H4 (cell line): Measurements from ENCODE around the gene HNRNPK. TPM values are rescaled to one million over a fixed set of nuclear protein-coding genes. Genes with fewer than 3 reads are reported as not detected.

Experiments
- DNase-seq: peaks from one replicate; pipeline ENCODE4 v3.0.0-alpha.2; 2015; ENCODE audit warnings: low spot score
- total RNA-seq: library from RNA; depleted of rRNA; stranded (reverse); fragments of >200 nt; shearing (Covaris generic); gene quantifications from 2 replicates; pipeline ENCODE4 v1.2.3, GENCODE V29; 2014; rRNA removed

Gene HNRNPK
- total RNA-seq, 1 experiment from 2014 or later, result 803 TPM

DNA sequence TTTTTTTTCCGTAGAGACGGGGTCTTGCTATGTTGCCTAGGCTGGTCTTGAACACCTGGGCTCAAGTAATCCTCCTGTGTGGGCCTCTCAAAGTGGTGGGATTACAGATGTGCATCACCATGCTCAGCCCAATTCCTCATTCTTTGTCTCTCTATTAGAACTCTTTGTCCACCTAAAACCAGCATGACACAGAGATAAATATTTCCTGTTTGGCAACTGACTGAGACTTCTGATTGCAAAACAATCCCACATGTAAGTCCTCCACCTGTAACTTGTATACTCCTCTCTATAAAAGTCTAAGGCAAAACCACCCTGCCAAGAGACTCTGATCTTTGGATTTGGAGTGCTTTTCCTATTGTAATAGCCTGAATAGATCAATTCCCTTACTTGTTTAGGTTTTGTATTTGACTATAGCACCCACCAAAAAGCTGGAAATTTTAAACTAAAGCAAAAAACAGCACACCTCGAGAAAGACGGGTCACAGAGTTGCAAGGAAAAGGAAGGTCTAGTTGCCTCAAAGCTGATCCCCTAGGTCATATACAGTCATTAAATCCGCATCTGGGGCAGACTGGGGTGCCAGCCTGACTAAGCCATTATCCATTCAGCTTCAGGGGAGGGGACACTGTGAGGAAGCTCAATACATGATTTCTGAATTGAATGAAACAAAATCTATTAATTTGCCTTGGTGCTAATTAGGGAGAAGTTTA is 45.3 kb downstream of the HNRNPK start:
- peak; percentile 44 for DNase-seq

DNA sequence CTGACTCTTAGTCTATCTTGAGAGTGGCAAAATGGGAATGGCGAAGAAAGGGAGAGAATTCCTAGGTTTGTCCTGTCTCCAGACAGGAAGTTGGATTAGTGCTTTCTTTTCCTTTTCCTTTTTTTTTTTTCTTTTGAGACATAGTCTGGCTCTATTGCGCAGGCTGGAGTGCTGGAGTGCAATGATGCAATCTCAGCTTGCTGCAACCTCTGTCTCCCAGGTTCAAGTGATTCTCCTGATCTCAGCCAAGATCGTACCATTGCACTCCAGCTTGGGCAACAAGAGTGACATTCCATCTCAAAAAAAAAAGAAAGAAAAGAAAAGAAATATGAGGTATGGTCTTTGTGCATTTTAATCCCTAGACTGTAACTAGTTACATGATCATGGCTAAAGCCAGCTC is 46.2 kb downstream of the HNRNPK start:
- DNase-seq, result peak; percentile 50

- no peak for DNase-seq
Observed at GRCh38 chr9:83932851-83933250, 47.2 kb downstream of the HNRNPK start.

DNA sequence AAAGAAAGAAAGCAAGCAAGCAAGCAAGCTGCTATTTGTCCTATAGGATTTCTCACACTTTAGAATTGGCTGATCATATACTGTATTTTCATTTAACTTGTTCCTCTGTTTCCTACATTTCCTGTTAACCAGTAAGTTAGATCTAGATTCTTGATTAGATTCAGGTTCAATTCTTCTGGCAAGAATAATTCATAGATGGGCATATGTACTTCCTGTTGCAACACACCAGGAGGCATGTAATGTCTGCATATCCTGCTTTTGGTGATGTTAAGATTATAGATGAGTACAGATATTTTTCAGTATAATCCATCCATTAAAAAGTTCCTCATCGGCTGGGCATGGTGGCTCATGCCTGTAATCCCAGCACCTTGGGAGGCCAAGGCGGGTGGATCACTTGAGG is 48.0 kb downstream of the HNRNPK start:
- DNase-seq, result no peak

DNA sequence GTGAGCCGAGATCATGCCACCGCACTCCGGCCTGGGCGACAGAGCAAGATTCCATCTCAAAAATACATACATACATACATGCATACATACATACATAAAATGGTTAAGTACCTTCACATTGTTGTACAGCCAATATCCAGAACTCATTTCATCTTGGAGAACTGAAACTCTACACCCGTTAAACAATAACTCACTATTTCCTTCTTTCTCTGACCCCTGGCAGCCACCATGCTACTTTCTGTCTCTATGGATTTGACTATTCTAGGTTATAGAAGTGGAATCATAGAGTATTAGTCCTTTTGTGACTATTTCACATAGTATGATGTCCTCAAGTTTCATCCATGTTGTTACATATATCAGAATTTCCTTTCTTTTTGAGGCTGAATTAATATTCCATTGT is 49.1 kb downstream of the HNRNPK start:
- no peak for DNase-seq

GRCh38 chr9:83927591-83927990 is 52.4 kb downstream of the HNRNPK start:
- DNase-seq, result no peak

GRCh38 chr9:83920927-83921707 is 58.9 kb downstream of the HNRNPK start, which contains the start of gene KIF27:
Gene KIF27 (minus strand): TSS chr9:83921432. CDS start chr9:83915591, 5,841 bp downstream.
- peak; percentile 93 for DNase-seq

DNA sequence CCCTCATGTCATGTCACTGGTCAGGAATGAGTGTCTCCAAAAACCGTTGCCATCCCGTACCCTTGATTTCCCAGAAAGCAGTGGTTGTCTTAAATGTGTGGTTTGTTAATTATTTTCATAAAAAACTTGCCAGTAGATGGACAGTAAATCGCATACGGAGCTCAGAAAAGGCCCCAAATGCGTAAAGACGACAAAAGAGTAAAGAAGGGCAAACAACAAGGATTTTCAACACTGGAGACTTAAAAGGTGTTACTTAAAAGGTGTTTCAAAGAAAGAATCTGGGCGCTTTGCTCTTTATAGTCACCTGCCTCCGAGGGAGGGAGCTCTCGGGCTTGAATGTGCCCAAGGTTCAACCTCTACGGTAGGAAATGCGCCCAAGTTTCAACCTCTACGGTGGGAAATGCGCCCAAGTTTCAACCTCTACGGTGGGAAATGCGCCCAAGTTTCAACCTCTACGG is 59.5 kb downstream of the HNRNPK start:
- peak; percentile 45 for DNase-seq

GRCh38 chr9:83919111-83919510 is 60.9 kb downstream of the HNRNPK start:
- no peak for DNase-seq

Other genes starting within 250 kb of the HNRNPK start
- 2.7 and 4.9 TPM in 2 replicates for gene GKAP1, start 162.4 kb downstream of the HNRNPK start, total RNA-seq
- gene KIF27, start 58.8 kb downstream of the HNRNPK start, total RNA-seq, result 0.64 and 1.2 TPM in 2 replicates
- gene RMI1, start 590 bp upstream of the HNRNPK start, total RNA-seq, result 9.1 and 11.5 TPM in 2 replicates